Chondrocyte (in vitro differentiated cells): ENCODE data around the gene CCNO. TPM values are rescaled to one million over a fixed set of nuclear protein-coding genes. Genes with fewer than 3 reads are reported as not detected.
A peak's percentile ranks its signal among the peaks of the same experiment; 100 is the strongest.

Experiments
- DNase-seq: peaks from one replicate; pipeline ENCODE4 v3.0.0; 2021; ENCODE audit warnings: mixed read lengths, low spot score
- H3K27ac Mint-ChIP-seq: one replicate; pipeline ENCODE4 v1.8.0; 2021; ENCODE audit warnings: mild to moderate bottlenecking, moderate library complexity, mixed read lengths; ENCODE audit not compliant: unreplicated experiment
- H3K27me3 Mint-ChIP-seq: 2 replicates; pipeline ENCODE4 v1.8.0; 2021; ENCODE audit warnings: low read depth, mixed read lengths
- H3K36me3 Mint-ChIP-seq: 2 replicates; pipeline ENCODE4 v1.8.0; 2021; ENCODE audit warnings: low read depth, mixed read lengths
- H3K4me1 Mint-ChIP-seq: 2 replicates; pipeline ENCODE4 v1.8.0; 2021; ENCODE audit warnings: low read depth, mild to moderate bottlenecking, mixed read lengths
- H3K4me3 Mint-ChIP-seq: one replicate; pipeline ENCODE4 v1.8.0; 2021; ENCODE audit warnings: mild to moderate bottlenecking, moderate library complexity, mixed read lengths; ENCODE audit not compliant: unreplicated experiment
- H3K9me3 Mint-ChIP-seq: 2 replicates; pipeline ENCODE4 v1.8.0; 2021; ENCODE audit warnings: low read depth, mixed read lengths
- CTCF ChIP-seq: fragments of 200-600 bp; sonication (generic); IDR thresholded peaks from 2 replicates; pipeline ENCODE4 v1.5.0; 2021; ENCODE audit warnings: antibody characterized with exemption, mild to moderate bottlenecking, moderate library complexity
- total RNA-seq: library from RNA; stranded (reverse); gene quantifications from 3 replicates; pipeline ENCODE4 v1.2.1, GENCODE V29; 2021

Gene CCNO
- total RNA-seq, 1 donor from 2014 or later: 2.0 TPM

- no peak for TF ChIP-seq CTCF
- H3K36me3 Mint-ChIP-seq: peaks cover 2% of the 10 kb centered on the region
- no peaks in the 10 kb centered on the region for H3K9me3 Mint-ChIP-seq
- peaks cover 32% of the 10 kb centered on the region for H3K4me1 Mint-ChIP-seq
- peaks cover 68% of the 10 kb centered on the region for H3K27me3 Mint-ChIP-seq
- H3K27ac Mint-ChIP-seq: no peak overlapping the region
- H3K4me3 Mint-ChIP-seq: peak overlapping the region; percentile 89
- DNase-seq: no peak
Measured at GRCh38 chr5:55231919-55232270, 1.5 kb downstream of the CCNO start.

- no peak for DNase-seq
- TF ChIP-seq CTCF: peak; percentile 29
- peaks cover 34% of the 10 kb centered on the region for H3K4me1 Mint-ChIP-seq
- H3K36me3 Mint-ChIP-seq: peaks cover 2% of the 10 kb centered on the region
- H3K9me3 Mint-ChIP-seq: no peaks in the 10 kb centered on the region
- H3K4me3 Mint-ChIP-seq: peak overlapping the region; percentile 89
- peaks cover 64% of the 10 kb centered on the region for H3K27me3 Mint-ChIP-seq
- no peak overlapping the region for H3K27ac Mint-ChIP-seq
Measured at GRCh38 chr5:55231029-55231918, 2.1 kb downstream of the CCNO start.

GRCh38 chr5:55230086-55230629, 3.2 kb downstream of the CCNO start:
- Mint-ChIP-seq H3K27me3 (peaks cover 72% of the 10 kb centered on the region), H3K9me3 (no peaks in the 10 kb centered on the region), H3K27ac (no peak overlapping the region), H3K4me3 (no peak overlapping the region), H3K36me3 (peaks cover 2% of the 10 kb centered on the region), H3K4me1 (peaks cover 34% of the 10 kb centered on the region)
- no peak for DNase-seq
- TF ChIP-seq CTCF: no peak

- no peak for TF ChIP-seq CTCF
- no peaks in the 10 kb centered on the region for H3K9me3 Mint-ChIP-seq
- H3K4me3 Mint-ChIP-seq: peak overlapping the region; percentile 60
- no peak overlapping the region for H3K27ac Mint-ChIP-seq
- H3K27me3 Mint-ChIP-seq: peaks cover 87% of the 10 kb centered on the region
- DNase-seq: no peak
- peaks cover 30% of the 10 kb centered on the region for H3K4me1 Mint-ChIP-seq
- H3K36me3 Mint-ChIP-seq: peaks cover 2% of the 10 kb centered on the region
Measured at GRCh38 chr5:55227664-55228430, 5.6 kb downstream of the CCNO start.
